Esophagus mucosa (tissue), 1 donor: ENCODE data around the gene PNRC1. TPM values are rescaled to one million over a fixed set of nuclear protein-coding genes. Genes with fewer than 3 reads are reported as not detected.
"Not testable (repeated sequence)": the region's sequence is repeated elsewhere in the genome, so short reads cannot be mapped to it uniquely, and the experiment has no call there.

Experiments
- ATAC-seq: fragments of 200-7000 bp; cut with Tn5 transposase; one replicate; pipeline ENCODE4 v1.9.1; 2020
- total RNA-seq: library from RNA; stranded (reverse); gene quantifications from one replicate; pipeline ENCODE4 v1.2.4, GENCODE V29; 2023
- donor health status: DM: yes; HTN: yes; CAD: no.

PNRC1 gene
- total RNA-seq, 1 donor from 2014 or later = 66.7 TPM

DNA sequence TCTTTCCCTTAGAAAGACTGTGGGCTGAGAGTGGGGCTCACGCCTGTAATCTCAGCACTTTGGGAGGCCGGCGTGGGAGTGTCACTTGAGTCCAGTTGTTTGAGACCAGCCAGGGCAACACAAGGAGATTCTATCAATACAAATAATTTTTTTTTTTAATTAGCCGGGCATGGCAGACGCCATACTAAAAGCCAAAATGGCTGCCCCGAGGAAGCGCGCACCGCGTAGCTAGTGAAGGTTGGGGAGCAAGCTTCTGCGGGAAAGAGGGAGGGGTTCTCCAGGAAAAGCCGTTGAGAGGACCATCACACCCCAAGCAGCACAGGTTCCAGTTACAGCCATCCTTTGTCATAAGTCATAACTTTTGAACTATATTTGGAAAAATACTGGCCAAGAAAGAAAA lies 21.3 kb upstream of the PNRC1 start:
- no peak for ATAC-seq

DNA sequence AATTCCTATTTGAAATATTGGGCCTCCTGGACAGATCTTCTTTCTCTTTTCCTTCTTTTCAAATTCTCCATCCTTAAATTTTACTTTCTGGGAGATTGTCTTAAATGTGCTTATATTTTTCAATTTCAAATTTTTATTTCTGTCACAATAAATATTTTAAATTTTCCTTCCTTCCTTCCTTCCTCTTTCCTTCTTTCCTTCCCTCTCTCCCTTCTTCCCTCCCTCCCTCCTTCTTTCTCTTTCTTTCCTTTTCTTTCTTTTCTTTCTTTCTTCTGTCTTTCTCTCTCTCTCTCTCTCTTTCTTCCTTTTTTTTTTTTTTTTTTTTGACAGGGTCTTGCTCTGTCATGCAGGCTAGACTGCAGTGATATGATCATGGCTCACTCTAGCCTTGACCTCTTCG lies 16.7 kb upstream of the PNRC1 start:
- ATAC-seq = no peak

DNA sequence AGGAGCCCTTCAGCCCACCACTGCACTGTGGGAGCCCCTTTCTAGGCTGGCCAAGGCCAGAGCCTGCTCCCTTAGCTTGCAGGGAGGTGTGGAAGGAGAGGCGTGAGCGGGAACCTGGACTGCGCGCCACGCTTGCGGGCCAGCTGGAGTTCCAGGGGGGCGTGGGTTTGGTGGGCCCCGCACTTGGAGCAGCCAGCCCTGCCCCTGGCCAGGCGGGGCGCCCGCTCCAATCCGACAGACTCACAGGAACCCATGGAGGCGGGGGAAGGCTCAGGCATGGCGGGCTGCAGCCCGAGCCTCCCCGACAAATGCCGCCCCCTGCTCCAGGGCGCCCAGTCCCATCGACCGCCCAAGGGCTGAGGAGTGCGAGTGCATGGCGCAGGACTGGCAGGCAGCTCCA lies 15.6 kb upstream of the PNRC1 start:
- ATAC-seq = not testable (repeated sequence)

DNA sequence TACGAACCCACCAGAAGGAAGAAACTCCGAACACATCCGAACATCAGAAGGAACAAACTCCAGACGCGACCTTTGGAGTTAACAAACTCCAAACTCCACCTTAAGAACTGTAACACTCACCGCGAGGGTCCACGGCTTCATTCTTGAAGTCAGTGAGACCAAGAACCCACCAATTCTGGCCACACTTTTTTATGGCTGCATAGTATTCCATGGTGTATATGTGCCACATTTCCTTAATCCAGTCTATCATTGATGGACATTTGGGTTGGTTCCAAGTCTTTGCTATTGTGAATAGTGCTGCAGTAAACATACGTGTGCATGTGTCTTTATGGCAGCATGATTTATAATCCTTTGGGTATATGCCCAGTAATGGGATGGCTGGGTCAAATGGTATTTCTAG lies 14.4 kb upstream of the PNRC1 start:
- not testable (repeated sequence) for ATAC-seq

DNA sequence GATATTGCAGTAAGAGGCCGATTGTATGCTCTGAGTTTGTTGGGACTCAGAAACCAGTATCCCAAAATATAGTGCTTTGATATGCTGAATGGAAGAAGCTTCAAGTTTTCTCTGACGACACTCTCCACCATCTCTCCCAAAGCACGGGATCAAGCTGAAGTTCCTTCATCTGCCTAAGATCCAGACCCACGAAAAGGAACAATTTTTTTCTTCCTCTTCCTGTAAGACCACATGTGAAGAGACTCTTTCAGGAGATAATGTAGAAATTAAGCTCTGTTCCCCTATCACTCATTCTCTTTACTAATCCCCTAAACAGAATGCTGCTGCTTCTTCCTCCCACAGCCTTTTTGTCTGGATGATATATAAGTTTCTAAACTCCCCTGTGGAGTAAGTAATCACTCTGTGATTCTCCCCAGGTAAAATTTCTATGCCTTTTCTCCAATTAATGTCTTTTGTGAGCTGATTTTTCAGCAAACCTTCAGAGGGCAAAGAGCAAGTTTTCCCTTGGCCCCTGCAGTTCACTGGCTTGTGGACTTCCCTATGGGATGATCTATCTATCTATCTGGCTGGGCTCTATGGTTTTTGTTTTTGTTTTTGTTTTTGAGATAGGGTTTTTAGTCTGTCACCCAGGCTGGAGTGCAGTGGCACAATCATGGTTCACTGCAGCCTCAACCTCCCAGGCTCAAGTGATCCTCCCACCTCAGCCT lies 13.5 kb upstream of the PNRC1 start:
- no peak for ATAC-seq

DNA sequence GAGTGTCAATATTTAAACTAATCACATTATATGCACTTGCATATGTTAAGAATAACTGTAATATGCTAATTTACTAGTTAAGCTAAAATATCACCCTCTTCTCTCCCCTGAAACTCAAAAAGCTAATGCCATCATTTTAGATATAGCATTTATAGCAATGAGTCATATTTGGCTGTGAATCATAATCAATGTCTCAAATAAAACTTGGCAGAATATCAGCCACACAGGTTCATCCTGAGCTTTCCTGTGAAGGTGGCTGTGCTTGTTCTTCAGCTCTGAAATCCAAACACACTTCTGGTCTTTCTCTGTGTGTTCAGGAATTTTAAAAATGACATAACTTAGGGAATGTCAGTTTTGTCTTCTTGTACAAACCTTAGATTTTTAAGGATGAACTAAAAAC lies 12.8 kb upstream of the PNRC1 start:
- peak; percentile 80 for ATAC-seq

DNA sequence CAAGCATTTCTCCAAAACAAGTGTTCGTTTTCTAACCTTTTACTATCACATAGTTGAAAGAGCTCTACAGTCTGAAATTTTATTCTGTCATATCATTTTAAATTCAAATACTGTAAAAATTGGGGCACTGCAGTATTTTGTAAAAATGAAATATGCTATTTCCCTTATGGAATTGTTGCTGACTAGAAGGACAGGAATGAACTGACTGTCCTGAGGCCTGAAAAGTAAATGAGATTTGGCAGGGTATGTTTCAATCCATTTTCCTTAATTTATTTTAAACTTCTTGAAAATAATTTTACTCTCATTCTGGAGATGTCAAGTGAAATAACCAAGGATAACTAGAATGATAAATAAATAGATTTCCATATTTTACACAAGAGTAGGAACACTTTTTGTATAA lies 11.9 kb upstream of the PNRC1 start:
- no peak for ATAC-seq

DNA sequence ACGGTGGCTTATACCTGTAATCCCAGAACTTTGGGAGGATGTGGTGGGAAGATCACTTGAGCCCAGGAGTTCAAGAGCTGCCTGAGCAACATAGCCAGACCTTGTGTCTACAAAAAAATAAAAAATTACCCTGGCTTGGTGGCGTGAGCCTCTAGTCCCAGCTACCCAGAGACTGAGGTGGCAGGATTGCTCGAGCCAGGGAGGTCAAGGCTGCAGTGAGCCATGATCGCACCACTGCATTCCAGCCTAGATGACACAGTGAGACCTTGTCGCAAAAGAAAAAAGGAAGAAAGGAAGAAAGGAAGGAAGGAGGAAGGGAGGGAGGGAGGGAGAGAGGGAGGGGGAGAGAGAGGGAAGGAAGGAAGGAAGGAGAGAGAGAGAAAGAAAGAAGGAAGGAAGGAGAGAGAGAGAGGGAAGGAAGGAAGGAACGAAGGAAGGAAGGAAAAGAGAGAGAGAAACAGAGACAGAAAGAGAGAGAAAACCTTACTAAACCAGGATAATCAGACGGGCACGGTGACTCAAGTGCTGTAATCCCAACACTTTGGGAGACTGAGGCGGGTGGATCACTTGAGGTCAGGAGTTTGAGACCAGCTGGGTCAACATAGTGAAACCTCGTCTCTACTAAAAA lies 10.9 kb upstream of the PNRC1 start:
- ATAC-seq = no peak

DNA sequence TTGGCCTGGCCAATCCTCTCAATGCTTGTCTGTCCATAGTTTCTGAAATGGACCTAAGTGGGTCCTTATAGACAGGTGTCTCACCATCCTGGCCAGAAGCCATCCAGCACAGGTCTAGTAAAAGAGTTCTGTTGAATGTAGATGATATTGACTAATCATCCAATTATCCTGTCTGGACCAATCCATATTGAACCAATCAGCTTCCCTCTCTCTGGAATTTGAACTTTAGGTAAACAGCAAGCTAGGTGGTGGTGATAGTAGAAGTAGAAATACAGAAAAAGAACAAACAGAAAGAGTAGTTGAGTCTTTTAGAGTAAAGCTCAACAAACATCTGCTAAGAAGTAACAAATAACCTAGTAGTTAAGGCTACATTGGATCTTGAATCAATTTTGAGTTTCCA lies 9.5 kb upstream of the PNRC1 start:
- ATAC-seq = no peak

DNA sequence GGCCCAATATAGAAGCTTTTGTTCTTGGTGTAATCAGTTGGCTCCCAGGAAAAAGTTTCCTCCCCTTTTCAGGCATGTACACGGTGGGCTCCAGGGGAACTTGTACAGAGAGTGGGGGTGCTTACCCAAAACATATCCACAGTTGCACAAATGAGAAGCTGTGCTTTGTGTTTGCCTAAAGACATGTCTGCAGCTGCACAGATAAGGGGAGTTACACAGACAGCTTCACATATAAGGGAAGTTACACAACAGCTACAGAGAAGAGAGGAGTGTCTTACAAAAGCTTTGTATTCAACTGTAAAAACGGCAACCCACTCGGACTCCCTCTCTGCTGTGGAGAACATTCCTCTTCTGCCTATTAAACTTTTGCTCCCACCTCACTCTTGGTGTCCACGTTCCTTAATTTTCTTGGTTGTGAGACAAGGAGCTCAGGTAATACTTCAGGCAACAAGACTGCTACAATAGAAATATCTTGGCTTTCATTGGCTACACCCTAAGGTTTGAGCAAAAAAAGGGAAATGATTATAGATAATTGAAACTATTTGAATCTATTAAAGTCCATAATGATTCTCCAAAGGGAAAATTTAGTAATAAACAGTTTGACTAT lies 7.4 kb upstream of the PNRC1 start:
- ATAC-seq = no peak

DNA sequence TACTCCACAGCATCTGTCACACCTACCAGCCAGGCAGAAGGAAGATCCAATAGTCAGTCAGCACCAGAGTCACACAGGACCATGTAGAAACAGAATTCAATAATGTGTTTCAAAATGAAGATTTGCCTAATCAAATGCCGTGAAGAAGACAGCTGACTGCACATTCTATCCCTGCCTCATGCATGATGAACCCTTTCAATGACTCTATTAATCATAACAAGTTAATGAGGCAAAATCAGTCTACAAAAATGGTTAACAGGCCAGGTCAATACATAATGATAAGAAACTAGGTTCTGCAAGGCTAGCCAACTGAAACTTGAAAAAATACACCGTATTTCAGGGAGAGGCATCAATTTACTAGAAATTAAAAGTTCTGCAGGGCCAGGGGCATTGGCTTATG lies 6.7 kb upstream of the PNRC1 start:
- no peak for ATAC-seq

DNA sequence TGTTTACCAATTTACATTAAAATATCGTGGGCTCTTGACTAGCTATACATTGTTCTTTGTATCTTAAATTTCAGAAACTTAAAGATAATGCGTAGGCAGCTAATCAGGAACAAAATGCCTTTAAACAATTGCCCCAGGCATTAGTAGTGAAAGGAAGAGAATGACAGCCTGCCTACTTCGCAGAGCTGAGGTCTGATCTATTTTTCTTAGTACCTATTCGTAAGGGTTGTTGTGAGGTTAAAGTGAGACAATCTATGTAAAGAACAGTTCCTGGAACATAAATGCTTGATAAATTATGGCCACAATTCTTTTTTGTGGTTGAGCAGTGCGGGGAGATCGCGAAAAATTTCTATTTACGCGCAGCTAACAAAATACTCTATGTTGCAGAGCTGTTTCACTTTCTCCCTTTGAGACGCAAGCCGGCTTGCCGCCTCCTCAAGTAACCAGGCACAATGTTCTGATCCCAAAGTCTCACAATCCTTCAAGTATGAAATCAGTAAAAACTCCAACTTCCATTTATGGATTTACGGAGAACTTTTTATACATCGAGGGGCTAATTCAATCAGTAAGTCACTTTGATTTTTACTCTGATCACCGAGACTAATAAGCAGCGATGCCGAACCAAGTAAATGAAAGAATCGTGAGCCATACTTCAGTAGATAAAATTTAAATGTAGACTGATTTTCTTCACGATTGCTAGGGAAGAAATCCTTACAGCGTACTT lies 878 bp upstream of the PNRC1 start:
- no peak for ATAC-seq

DNA sequence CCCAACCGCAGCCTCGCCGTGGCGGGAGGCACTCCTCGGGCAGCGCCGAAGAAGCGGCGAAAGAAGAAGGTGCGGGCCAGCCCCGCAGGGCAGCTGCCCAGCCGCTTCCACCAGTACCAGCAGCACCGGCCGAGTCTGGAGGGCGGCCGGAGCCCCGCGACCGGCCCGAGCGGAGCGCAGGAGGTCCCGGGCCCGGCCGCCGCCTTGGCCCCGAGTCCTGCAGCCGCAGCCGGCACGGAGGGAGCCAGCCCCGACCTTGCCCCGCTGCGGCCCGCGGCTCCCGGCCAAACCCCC lies 525 bp downstream of the PNRC1 start:
- ATAC-seq = peak; percentile 17

DNA sequence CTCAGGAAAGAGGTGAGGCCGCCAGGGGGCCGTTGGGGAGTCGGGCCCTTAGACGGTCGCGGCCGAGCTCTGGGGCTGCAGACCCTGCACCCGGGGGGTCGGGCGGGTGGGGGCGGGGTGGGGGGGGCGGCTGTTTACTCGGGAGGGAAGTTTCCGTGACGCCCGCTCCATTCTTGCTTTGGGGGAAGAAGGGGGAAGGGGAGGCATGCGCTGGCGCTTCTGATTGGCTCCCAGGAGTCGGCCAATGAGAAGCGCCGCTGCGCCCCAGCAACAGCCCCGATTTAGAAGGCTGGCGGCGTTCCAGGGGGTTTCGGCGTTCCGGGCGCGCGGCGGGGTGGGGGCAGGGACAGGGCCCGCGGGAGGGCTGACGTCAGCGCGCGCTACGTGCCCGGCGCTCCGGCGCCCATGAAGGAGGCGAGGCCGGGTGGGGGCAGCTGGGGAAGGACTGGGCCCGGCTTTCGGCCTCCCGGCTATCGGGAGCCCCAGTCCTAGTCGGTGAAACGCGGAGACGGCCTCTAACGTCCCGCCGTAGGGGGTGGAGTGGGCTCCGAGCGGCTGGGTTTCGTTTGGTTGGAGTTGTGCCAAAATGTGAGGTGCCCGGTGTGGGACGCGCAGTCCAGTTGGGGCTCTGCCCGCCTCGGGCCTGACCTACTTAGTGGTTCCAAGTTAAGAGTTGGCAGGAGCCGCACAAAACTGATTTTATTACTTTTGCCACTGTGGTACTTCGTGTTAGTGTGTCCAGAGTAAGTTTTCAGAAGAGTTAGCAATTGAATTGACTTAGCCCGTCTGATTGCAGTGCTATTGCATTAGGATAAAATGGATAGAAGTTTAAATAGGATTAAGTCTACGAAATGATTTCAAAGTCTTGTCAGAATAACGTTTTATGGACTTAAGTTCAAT lies 1.1 kb downstream of the PNRC1 start:
- ATAC-seq = peak; percentile 85

DNA sequence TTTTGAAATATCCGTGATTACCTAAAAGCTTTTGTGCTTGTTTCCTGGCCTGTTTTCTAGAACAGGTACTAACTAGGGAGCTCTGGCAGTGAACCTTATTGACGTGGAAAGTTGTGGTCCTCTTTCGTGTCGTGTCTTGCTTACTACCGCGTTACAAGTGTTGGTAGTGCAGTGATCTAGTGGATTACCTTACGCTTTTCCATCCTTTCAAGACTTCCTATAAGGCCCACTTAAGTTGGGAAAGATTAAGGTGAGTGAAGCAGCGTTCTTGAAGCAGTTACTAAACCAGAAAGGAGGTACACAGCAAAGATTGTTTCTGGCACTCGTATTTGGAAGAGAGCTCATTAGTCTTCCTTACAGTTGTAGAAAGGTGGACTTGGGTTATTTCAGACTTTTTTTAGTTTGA lies 1.9 kb downstream of the PNRC1 start:
- ATAC-seq = no peak

DNA sequence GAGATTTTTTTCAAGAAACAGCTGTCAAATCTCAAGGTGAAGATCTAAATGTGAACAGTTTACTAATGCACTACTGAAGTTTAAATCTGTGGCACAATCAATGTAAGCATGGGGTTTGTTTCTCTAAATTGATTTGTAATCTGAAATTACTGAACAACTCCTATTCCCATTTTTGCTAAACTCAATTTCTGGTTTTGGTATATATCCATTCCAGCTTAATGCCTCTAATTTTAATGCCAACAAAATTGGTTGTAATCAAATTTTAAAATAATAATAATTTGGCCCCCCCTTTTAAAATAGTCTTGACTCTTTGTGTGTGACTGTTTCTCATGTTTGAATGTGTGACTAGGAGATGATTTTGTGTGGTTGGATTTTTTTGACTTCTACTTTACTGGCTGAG lies 4.0 kb downstream of the PNRC1 start:
- ATAC-seq = no peak

DNA sequence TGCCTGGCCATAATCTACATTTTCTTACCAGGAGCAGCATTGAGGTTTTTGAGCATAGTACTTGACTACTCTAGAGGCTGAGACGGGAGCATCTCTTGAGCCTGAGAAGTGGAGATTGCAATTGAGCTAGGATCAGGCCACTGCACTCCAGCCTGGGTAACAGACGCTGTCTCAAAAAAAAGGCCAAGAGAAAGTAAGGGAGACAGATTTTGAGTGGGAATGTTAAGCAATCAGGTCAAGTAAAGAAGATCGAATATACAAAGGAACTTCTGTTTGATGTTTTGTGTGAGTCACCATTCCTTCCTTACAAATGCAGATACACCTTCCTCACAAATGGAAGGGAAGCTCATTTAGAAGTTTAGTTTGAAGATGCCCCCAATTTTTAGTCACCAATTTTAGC lies 4.4 kb downstream of the PNRC1 start:
- no peak for ATAC-seq

DNA sequence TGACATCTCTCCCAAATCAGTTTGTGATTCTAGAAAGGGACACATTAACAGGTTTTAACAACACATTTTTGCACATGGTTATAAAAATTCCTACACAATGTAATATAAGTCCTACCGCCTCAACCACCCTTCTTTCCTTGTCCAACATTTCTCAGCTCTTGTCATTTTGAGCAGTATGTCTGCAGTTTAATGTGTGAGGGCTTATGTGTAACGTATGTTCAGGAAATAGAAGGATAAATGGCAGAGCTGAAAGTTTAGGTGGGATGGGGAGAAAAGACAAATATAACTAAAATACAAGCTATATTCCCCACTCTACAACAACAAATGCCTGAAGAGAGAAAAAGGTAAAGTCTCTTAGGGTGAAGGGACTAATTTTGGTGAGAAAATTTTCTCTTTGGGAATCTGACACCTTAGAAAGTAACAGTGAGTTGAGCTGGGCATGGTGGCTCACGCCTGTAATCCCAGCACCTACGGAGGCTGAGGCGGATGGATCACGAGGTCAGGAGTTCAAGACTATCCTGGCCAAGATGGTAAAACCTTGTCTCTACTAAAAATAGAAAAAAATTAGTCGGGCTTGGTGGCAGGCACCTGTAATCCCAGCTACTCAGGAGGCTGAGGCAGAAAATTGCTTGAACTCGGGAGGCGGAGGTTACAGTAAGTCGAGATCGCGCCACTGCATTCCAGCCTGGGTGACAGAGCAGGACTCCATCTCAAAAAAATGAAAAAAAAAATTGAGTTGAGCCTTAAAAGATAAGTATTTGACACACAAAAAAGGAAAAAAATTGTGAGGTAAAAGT lies 5.1 kb downstream of the PNRC1 start:
- ATAC-seq = no peak

DNA sequence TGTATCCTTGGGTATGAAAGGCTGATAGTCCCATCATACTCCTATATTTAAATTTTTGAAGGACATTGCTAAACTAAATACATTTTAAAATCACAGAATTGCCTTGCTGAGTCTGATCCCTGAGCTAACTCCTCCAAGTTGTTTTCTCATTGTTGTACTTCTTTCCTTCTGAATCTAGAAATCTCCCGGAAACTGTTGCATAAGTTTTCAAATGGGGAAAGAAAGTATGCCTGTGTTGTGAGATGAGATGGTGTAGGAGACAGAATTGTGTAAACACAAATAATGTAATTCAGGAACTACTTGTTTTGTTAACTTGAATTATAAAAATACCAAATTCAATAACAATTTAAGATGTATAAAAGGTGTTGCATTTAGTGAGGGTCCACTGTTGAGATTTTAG lies 7.3 kb downstream of the PNRC1 start:
- no peak for ATAC-seq

DNA sequence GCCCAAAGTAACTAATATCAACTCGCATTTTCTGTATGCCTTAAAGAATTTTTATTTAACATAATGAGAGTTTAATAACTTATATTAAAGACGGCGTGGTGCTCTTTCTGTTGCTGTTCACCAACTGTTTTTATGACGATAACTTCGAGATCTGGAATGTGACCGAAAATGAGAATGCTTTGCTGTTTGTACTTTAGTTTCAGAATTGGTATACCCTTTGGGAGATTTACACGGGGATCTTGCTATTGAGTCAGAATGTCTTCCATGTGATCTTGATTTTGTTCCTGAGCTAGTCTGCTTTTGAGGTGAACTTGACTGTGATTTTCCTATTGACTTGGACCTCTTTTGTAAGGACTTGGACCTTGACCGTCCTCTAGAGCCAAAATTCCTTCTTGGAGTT lies 17.9 kb downstream of the PNRC1 start:
- no peak for ATAC-seq

DNA sequence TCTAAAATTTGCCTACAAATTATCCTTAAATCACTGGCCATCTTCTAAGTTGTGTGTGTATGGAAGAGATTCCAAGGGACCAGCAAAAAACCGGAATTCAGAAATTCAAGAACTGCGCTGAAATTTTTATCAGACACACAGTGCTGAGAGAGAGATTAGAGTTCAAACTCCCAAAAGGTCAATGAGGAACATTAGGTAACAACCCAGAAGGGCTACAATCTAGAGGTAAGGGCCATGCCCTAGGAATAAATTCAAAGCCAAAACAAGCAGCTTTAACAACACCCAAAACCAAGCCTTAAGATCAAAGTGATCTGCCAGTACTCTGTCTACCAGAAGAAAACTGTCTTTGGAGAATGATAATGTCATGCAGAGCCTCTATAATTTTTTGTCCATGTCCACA lies 19.6 kb downstream of the PNRC1 start:
- no peak for ATAC-seq

DNA sequence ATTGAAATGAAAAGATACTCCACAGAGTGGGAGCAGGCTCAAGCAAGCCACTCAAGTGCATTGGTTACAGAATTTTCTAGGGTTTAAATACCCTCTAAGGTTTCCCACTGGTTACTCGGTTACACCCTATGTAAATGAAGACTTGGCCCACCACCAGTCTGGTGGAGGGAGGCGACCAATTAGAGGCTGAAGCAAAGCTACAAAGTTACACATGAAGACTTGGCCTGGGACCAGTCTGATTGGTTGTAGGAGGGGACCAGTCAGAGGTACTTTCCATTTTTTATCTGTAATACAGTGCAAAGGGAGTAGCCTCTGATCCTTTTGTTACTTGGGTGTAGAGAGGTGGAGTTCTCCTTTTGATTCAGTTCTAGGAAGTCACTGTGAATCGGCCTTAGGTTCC lies 29.7 kb downstream of the PNRC1 start:
- ATAC-seq = no peak
